ENCODE results near the gene MYRF.
A peak's percentile ranks its signal among the peaks of the same experiment; 100 is the strongest.

MYRF gene

DNA sequence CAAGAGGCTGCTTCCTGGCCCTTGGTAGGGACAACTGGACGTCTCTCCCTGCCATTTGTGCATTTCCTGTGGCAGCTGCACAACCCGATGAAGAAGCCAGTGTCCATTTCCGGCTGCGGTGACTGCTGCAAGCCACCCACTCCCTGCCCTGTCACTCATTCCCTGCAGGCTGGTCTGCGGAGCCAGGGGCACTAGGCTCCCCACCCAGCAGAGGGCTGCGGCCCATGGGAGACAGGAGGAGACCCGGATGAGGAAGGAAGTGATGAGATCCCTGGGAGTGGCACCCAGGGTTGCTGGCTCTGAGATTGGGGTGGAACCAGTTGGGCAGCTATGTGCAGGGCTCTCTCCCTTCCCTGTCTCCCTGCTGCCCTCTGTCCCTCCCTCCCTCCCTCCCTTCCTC is 10.0 kb upstream of the MYRF start:
- DNase-seq, result no peak

DNA sequence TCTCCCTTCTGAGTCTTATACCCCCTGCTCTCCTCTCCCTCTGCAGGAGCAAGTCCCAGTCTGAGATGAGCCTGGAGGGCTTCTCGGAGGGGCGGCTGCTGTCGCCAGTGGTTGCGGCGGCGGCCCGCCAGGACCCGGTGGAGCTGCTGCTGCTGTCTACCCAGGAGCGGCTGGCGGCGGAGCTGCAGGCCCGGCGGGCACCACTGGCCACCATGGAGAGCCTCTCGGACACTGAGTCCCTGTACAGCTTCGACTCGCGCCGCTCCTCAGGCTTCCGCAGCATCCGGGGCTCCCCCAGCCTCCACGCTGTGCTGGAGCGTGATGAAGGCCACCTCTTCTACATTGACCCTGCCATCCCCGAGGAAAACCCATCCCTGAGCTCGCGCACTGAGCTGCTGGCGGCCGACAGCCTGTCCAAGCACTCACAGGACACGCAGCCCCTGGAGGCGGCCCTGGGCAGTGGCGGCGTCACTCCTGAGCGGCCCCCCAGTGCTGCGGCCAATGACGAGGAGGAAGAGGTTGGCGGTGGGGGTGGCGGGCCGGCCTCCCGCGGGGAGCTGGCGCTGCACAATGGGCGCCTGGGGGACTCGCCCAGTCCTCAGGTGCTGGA is 8.8 kb upstream of the MYRF start:
- no peak for DNase-seq

DNA sequence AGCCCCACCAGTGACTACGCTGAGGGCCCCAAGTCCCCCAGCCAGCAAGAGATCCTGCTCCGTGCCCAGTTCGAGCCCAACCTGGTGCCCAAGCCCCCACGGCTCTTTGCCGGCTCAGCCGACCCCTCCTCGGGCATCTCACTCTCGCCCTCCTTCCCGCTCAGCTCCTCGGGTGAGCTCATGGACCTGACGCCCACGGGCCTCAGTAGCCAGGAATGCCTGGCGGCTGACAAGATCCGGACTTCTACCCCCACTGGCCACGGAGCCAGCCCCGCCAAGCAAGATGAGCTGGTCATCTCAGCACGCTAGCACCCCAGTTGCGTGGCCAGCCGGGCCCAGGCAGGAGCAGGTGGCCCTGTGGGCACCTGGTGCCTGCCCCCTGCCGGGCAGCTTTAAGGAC is 8.3 kb upstream of the MYRF start:
- no peak for DNase-seq

DNA sequence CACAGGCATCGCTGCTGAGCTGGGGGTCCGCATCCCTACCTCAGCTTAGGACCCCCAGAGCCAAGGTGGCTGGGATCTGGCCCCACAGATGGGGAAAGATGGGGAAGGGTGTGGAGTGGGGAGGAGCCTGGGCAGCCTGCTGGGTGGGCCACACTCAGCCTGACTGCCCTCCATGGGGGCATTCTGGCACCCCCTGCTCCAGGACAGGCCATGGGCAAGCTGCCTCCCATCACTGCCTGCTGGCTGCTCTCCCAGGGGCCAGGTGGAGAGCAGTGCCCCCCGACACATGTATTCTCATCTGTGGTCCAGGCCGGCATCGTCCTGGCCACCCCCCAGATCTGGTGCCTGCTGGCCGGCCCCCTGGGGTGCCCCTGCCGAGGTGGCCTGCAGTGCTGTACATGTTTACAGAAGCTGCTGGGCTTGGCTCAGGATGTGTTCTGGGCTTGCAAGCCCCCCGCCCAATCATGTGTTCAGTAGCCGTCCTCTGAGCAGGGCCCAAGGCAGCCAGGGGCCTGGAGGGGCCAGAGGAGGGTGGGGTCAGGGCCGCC is 7.8 kb upstream of the MYRF start:
- no peak for DNase-seq

DNA sequence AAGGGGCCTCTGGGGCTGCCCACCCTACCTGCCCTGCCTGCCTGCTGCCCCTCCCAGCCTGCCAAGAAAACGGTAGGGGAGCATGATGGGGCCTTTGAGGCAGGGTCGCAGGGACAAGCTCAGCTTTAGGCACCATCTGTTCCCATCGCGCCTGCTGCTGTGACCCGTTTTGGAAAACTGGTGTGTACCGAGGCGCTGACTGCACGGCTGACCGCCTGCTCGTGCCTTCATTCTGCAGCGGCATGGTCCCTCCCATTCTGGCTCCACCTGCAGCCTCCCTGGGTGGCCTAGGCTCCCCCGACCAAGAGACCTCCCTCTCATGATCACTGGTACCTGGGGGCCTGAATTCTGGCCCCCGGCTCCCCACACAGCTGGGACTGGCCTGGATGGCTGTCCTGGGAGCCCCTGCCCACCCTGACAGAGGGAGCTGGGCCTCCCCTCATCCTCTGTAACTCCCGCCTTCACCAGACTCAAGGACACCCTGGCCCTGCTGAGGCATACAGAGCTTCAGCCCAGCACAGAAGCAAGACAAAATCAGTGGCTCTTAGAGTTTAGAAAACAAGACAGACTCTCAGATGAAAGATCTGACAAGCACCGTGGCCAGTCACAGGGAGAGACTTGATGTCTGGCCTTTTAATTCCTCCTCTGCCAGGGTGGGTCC is 6.5 kb upstream of the MYRF start:
- no peak for DNase-seq

DNA sequence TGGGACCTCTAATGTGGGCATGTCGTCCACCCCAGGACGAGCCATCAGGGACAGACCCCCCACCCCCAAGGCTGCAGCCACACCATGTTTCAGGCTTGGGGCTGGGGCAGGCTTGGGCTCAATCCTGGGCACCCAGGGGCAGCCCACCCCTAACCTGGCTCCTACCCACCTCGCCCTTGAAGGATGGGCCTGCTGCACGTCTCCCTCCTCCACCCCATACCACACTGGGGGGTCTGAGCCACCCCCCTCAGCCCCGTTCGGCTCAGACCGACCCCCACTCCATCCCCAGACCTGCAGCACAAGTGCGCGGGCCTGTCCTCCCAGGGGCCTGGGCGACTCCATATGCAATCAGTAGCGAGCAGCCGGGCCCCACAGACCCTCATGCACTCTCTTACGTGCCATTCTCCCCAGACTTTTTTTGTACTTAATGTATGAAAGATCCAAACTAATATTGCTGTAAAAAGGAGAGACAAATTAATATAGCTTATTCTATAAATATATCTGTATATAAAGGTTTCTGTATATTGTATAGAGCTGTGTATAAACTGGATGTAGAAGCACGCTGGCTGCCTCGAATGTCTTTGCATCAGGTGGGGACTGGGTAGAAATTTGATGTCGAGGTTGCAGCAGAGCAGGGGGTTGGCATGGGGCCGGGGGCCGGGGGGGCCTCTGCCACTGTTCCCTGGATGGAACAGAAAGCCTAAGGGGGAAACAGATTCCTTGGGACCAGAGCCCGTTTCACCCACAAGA is 5.8 kb upstream of the MYRF start:
- no peak for DNase-seq

DNA sequence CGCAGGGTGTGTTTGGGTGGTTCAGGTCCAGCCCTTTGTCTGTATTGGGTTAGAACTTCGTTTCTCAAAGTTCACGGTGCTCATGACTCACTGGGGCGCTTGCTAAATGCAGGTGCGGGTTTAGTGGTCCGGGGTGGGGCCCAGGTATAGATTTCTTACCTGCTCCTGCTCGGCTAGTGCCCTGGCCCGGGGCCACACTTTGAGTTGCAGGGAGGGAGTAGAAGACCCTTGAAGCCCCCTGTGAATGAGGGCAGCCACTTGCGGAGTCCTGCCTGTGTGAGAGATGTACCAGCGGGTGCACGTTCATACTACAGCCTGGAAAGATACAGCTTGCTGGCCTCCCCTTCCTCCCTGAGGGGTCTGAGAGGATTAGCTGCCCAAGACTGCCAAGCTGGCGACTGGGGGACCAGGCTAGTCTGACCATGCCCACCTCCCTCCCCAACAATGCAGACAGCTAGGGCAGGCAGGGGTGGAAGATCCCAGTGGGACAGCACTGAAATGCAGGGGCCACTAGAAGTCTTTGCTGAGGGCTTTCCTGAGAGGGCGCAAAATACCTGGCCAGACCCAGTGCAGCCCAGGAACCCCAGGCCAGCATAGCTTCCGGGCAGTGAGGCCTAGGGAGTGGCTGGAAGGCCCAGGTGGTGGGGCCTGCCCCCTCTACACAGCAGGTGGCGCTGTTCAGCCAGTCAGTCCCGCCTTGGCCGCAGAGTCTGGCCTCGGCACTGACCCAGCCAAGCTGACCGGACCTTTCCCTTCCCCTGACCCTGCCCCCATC is 5.1 kb upstream of the MYRF start:
- DNase-seq, result peak; percentile 18 to 37

DNA sequence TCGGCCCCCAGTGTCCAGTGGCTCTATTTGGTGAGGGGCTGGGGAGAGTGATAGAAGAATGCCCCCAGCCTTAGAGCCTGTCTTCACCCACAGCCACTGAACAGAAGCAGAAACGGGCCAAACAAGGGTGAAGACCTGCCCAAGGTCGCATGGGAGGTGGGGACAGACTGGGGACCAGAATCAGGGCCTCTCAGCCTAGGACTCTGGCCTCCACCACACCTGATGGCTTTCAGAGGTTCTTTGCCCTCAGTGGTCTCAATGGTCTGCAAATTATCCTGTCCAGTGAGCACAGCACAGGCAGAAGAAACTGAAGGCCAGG is 4.5 kb upstream of the MYRF start:
- DNase-seq, result no peak

DNA sequence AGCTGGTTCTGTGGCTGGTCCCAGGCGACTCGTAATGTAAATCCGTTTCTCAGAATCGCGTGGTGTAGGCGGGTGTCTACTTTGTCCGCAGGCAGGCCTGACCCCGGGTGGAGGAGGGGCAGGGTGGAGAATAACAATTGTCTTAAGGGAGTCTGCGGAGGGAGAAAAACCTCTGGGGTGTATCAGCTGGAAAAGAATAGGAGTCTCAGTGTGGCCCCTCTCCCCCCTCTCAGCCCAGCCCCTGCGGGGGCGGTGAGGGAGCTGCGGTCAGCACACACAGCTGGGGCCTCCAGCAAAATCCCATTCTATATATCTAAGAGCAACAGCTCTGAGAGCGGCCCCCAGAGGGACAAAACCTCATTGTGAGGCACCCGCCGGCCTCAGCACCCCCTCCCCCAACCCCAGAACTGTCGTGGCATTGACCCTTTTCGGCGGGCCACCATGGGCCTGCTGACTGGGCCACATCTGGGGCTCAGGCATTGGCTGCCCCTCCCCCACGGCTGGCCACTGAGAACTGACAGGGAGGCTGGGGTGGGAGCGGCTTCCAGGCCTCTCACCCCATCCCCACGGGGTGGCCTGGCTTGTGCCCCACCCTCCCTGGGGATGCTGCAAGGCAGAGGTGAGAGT is 2.7 kb upstream of the MYRF start:
- no peak for DNase-seq

DNA sequence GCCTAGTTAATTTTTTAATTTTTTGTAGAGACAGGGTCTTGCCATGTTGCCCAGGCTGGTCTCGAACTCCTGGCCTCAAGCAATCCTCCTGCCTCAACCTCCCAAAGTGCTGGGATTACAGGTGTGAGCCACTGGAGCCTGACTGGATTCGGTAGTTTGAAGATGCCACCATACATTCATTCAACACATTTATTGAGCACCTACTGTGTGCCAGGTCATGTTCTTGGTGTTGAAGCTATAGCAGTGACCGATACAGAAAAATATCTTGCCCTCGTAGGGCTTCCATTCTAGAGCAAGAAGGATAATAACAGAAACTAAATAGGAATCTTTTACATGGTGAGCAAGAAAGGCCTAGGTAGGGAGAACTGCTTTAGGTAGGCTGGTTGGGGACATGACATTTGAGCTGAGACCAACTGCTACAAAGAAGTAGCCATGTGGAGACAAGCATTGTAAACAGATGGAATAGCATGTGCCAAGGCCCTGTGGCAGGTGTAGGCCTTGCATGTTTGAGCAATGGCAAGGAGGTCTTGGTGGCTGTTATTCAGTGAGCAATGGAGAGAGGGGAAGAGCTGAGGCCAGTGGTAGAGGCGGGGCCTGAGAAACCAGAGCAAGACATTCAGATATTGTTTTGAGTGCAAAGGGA is 1.7 kb upstream of the MYRF start:
- DNase-seq, result no peak

DNA sequence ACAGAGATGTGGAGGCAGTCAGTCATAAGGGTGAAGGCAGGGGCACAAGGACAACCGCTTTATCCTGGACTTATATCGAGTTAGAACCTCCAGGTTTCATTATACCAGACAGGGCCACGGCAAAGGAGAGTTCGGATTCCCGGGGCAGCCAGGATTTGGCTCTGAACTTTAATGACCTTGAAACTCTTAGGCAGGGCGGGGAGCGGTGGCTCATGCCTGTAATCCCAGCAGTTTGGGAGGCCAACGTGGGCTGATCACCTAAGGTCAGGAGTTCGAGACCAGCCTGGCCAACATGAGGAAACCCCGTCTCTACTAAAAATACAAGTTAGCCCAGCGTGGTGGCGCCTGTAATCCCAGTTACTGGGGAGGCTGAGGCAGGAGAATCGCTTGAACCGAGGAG is 1.1 kb upstream of the MYRF start:
- DNase-seq, result no peak

DNA sequence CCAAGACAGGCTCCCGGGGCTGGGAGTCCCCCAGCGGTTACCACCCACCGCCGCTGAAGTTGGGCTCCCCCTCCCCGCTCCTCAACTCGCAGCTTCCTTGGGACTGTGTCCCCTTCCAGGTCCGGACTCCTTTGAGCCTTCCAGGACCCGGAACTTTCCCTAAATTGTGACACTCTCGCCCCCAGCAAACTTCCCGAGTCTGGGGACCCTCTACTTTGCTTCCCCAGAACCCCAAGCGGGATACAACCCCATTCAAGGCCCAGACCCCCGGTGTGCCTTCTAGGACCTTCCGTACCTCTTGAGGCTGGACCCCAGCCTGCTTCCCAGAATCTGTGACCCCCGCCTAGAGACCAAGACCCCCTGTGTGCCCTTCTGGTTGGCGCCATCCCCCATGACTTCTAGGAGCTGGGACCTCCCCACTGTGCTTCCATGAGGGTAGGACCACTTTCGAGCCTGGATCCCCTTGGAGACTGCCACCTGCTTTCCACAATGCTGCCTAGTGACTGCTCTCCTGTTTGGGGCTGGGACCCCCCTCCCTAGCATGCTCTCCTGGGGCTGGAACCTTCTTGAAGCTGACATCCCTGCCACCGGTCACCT is 587 bp downstream of the MYRF start:
- no peak for DNase-seq

DNA sequence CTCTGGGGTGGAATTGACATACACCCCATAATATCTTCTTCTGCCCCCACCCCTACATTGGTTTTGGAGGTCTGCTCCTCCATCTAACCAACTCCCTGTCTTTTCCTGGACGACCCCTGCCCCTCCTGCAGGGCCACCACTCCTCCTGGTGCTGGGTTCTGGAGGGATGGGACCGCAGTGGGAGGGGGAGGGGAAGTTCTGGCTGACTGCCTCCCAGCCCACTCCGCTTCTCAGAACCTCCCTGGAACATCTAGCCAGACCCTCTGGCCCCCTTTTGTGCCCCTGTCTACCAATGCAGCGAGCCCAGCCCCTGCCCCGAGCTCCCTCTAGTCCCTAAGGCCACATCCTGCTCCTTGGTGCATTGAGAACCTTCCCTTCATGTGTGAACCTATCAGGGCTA is 1.2 kb downstream of the MYRF start:
- no peak for DNase-seq

DNA sequence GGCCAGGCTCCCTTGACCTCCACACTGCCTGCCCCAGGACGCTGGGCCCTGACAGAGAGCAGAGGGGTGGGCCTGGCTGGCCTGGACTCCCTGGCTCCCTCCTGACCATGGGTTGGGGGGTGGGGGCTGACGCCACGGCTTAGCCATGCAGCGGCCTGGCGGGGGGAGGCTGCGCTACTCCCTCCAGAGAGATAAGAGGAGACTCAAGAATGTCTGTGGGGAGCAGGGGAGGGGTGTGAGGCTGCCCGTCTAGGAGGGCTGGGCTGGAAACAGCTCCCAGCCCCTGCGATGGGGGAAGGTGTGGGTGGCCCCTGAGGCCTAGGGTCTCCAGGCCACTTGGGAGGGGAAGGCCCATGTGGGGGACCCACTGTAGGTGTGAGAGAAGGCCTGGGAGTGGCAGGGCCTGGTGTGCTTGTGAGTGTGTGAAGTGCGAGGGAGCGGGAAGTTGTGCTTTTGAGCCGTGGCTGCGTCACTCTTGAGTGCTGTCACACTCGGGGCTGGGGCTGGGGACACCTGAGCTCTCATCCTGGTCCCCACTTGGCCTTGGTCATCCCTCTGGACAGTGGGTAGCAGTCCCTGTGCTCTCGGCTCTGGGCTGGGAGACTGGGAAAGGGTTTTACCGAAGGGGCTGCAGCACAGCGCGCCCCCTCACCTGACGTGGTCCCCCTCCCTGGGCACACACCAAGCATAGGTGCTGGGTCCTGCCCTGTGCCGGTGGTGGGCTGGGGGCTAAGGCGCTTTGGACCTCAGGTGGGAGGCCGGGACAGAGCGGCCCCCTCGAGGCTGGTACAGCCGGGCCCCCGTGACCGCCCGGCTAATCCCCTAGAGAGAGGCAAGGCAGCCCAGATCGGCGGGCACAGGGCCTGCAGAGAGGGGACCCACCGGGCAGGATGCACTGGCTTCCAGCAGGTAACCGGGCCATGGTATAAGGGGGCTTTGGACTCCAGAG is 2.4 kb downstream of the MYRF start:
- DNase-seq, result no peak

DNA sequence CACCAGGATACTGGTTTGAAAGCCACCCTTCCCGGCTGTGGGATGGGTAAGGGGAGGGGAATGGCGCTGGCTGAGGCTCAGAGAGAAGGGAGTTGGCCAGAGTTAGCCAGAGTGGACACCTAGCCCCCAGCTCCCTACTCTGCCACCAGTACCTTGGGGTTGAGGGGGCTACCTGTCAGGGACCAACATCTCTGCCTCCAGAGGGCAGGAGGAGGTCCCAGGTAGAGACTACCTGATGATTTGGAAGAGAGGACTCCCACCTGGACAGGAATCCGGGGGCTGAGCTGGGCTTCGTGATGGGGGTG is 3.7 kb downstream of the MYRF start:
- no peak for DNase-seq

DNA sequence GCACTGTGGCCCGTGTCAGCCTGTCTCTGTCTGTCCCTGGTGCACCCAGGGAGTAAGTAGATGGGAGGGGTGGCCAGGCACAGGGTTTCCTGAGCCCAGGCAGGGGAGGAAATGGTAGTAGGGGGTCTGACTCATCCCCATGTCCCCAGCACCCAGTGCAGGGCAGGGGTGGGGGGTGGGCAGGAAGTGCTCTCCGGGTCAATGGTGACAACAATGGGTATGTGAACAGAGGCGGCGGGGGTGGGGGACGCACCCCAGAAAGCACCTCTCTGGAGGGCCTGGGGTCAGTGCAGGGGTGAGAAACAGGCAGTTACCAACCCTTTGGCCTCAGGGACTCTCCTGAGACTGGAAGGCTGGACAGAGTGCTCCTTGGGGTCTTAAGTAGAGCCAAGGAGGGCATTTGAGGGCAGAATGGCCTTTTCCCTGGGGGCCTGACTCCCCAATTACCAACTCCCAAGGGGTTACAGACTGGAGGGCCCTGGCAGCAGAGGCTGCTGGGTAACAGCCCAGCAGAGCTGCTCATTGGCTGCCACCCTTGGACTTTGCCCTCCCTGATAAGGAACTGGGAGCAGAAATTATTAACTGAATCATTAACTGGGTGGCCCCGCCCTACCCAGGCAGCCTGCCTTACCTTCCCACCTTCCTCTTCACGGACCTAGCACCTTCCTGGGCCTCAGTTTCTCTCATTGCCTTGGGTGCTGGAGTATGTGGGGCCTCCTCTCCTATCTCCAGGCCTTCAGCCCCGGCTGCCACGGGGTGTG is 4.2 kb downstream of the MYRF start:
- DNase-seq, result peak; percentile 15 to 72

DNA sequence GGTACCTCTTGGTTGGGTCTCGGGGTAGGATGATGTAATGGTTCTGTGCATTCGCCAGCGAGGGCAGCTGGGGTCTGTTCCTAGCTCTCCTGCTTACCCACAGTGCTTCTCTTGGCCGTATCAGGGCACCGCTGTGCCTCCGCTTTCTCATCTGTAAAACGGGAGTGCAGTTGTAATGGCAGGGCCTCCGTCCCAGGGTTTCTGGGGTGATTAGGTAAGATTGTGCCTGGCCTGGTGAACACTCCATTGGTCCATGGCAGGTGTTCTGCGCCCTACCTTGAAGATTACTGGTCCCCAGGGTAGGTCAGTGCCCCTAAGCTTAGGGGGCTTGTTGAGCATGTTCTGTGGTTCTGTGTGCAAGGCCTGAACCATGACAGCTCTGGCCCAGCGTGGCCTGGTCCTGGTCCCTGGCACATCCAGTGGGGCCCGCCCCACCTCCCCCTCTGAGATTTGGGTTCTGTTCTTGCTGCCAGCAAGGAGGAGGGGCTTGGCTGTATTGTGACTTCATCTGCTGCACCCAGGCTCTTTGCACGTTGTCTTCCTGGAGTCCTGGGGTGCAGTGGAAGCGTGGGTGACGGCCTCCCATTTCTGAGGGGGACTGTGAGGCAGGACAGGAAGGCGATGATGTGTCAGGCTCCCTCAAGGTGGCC is 4.9 kb downstream of the MYRF start:
- no peak for DNase-seq

DNA sequence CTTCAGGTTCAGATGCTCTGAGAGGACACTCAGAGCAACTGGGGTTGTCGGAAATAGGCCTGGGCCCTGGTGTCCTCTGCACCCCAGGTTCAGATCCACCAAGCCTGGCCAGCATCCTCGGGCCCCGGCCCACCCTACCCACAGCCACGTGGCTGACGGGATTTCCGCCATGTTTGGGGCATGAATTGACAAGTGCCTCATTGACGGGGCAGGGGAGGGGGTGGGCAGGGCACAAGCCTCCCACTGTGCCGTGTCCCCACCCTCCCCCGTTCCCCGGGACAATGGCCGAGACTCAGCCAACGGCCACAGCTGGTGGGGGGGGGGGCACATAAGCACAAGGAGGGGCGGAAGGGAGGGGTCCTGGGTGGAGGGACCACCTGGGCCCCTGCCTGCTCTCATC is 8.5 kb downstream of the MYRF start:
- no peak for DNase-seq

DNA sequence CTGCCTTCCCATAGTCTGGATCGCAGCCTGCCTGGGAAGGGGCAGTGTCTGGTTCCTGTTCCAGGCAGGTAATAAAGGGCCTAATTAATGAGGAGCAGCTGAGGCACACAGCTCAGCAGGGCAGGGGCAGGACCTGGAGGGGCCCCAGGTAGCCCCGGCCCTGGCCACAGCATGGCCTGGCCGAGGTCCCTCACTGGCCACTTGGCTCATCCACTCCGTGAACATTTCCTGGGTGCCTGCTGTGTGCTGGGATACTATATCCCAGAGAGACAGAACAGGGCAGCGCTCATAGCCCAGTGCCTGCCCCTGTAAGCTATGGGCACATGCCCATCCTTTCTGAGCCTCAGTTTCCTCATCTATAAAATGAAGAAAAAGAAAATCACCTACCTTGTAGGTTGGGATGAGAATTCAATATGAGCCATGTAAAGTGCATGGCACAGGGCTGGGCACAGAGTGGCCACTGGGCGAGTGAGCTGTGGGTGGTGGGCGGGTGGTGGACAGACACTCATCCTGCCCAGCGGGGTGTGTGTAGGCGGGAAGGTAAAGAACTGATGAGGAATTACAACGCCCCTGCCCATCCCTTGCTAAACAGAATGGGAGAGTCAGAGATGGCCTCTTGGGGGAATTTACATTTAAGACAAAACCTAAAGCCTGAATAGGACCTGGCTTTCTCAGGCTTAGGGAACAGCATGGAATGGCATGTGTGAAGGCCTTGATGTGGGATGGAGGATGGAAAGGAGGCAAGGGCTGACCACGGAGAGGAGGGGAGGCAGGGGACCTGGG is 9.2 kb downstream of the MYRF start:
- no peak for DNase-seq

All from bone marrow (tissue), 2 donors.